Measurements from ENCODE around the gene NKAIN1. TPM values are rescaled to one million over a fixed set of nuclear protein-coding genes. Genes with fewer than 3 reads are reported as not detected.

NKAIN1 gene
- total and polyA plus RNA-seq, 9 donors = 0.05 to 1.2 (median 0.23) TPM

DNA sequence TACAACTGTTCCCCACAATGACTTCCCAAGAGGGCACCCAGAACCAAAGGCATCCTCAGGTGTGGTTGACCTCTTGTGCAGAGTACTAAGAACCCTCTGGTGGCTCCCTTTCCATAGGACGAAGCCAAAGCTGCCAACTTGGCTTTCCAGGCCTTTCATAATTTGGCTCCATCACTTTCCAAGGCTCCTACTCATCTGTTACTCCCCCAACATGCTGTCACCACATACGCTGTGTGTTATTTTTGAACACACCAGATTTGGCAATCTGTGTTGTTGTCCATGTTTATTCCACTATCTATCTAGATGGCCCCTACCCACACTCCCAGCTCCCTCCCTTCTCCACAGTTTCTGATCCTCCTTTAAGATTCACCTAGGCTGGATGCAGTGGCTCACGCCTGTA lies 10.2 kb upstream of the NKAIN1 start:
- Histone ChIP-seq H3K9me3 (no peaks in the 10 kb centered on the region), H3K27ac (no peak overlapping the region), H3K36me3 (no peaks in the 10 kb centered on the region), H3K27me3 (no peaks in the 10 kb centered on the region), H3K4me3 (no peak overlapping the region), H3K4me1 (ENCODE audit: insufficient read depth) (no peaks in the 10 kb centered on the region)
- intact Hi-C loops (cut with DNase I) = no loop called here
- no peak for DNase-seq
- WGBS, 3 donors = 81 to 84% (median 83%) methylated on average over 3 of the region's 3 CpGs
- no peak for TF ChIP-seq POLR2A (IDR thresholded peaks at IDR 0.05)
- TF ChIP-seq EP300 (IDR thresholded peaks at IDR 0.05) = no peak
- TF ChIP-seq, protein P1, sequence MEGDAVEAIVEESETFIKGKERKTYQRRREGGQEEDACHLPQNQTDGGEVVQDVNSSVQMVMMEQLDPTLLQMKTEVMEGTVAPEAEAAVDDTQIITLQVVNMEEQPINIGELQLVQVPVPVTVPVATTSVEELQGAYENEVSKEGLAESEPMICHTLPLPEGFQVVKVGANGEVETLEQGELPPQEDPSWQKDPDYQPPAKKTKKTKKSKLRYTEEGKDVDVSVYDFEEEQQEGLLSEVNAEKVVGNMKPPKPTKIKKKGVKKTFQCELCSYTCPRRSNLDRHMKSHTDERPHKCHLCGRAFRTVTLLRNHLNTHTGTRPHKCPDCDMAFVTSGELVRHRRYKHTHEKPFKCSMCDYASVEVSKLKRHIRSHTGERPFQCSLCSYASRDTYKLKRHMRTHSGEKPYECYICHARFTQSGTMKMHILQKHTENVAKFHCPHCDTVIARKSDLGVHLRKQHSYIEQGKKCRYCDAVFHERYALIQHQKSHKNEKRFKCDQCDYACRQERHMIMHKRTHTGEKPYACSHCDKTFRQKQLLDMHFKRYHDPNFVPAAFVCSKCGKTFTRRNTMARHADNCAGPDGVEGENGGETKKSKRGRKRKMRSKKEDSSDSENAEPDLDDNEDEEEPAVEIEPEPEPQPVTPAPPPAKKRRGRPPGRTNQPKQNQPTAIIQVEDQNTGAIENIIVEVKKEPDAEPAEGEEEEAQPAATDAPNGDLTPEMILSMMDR (IDR thresholded peaks at IDR 0.05) = no peak

DNA sequence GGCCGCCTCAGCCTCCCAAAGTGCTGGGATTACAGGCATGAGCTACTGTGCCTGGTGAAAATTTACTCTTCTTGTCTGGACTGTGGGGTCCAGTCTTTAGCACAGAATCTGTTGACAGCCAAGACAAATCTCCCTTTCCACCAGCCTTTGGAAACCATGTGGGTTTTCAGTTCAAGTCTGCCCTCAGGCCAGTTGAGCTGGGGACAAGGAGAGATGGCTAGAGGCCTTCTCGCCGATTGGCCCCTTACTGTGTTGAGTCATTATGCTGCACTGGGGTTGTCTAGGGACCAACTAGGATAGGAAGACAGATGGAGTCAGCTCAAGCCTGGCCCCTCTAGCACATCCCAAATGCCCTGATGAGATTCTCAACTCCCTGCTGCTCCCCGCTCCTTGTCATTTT lies 8.6 kb upstream of the NKAIN1 start:
- Histone ChIP-seq H3K4me1 (ENCODE audit: insufficient read depth) (no peaks in the 10 kb centered on the region), H3K27me3 (no peaks in the 10 kb centered on the region), H3K4me3 (no peak overlapping the region), H3K27ac (no peak overlapping the region), H3K36me3 (no peaks in the 10 kb centered on the region), H3K9me3 (no peaks in the 10 kb centered on the region)
- 94 to 100% (median 94%) methylated on average over 4 of the region's 4 CpGs for WGBS, 3 donors
- DNase-seq = no peak
- intact Hi-C loops (cut with DNase I) = no loop called here
- no peak for TF ChIP-seq EP300 (IDR thresholded peaks at IDR 0.05)
- no peak for TF ChIP-seq POLR2A (IDR thresholded peaks at IDR 0.05)
- TF ChIP-seq, protein P1 (IDR thresholded peaks at IDR 0.05) = no peak

DNA sequence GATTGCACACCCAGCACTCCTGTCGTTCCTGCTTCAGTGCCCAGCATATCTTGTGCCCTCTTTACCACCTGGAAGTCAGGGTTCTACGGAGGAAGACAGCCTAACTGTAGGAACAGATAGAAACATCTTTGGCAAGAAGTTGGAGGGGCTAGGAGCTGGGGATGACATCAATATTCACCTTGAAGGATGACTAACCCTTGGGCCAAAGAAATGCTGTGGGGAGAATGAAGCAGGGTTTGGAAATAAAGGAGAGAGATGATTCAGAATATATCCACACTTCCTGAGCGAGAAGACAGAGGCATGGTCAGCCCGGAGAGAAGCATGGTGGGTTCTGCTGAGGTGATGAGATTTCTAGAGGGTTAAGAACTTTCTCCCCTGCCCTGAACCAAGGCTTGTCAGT lies 4.6 kb upstream of the NKAIN1 start:
- H3K36me3 ChIP-seq = no peaks in the 10 kb centered on the region
- intact Hi-C loops (cut with DNase I) = no loop called here
- H3K27ac ChIP-seq = no peak overlapping the region
- H3K27me3 ChIP-seq = no peaks in the 10 kb centered on the region
- WGBS, 3 donors = 57 to 63% (median 59%) methylated on average over 4 of the region's 4 CpGs
- no peak for DNase-seq
- TF ChIP-seq POLR2A (IDR thresholded peaks at IDR 0.05) (no peak), EP300 (IDR thresholded peaks at IDR 0.05) (no peak)
- TF ChIP-seq, protein P1 (IDR thresholded peaks at IDR 0.05) = no peak
- no peaks in the 10 kb centered on the region for H3K4me1 ChIP-seq (ENCODE audit: insufficient read depth)
- no peaks in the 10 kb centered on the region for H3K9me3 ChIP-seq
- no peak overlapping the region for H3K4me3 ChIP-seq

DNA sequence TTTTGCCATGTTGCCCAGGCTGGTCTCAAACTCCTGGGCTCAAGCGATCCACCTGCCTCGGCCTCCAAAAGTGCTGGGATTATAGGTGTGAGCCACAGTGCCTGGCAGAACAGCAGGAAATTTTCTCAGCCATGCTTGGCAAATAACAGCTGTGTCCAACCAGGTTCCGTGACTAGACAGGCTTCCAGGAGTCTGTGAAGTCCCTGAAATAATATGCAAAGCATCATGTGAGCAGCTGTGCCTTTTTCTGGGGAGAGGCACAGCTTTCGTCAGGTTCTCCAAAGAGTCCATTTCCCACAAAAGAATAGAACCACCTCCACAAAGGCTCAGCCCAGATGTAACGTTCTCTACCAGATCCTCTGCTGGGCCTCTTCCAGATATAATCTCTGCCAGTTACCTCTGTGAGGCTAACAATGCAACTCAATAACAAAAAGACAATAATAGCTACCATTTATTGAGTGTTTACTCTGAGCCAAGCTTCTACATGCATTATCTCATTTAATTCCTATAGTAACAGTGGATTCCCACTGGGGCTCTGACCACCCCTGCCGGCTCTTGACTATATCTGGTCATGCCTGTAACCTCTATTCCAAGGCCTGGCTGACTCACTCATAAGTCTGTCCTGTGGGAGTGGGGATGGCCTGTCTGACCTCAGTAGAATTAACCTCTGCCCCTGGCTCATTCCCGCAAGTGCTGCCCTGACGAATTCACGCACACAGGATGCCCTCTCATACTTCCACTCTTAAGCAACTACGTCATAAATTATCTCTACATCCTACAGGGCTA lies 4.0 kb upstream of the NKAIN1 start:
- H3K36me3 ChIP-seq = no peaks in the 10 kb centered on the region
- intact Hi-C loops (cut with DNase I) = no loop called here
- no peaks in the 10 kb centered on the region for H3K27me3 ChIP-seq
- H3K27ac ChIP-seq = no peak overlapping the region
- H3K9me3 ChIP-seq = no peaks in the 10 kb centered on the region
- no peaks in the 10 kb centered on the region for H3K4me1 ChIP-seq (ENCODE audit: insufficient read depth)
- H3K4me3 ChIP-seq = no peak overlapping the region
- no peak for TF ChIP-seq EP300 (IDR thresholded peaks at IDR 0.05)
- TF ChIP-seq, protein P1 (IDR thresholded peaks at IDR 0.05) = no peak
- no peak for TF ChIP-seq POLR2A (IDR thresholded peaks at IDR 0.05)
- 62 to 72% (median 71%) methylated on average over 10 of the region's 10 CpGs for WGBS, 3 donors
- DNase-seq = no peak

All from ovary (tissue), 9 donors.